Left kidney (tissue), 2 donors: ENCODE results near the gene IQSEC1. TPM values are rescaled to one million over a fixed set of nuclear protein-coding genes. Genes with fewer than 3 reads are reported as not detected.

Experiments used
- DNase-seq: peaks from one replicate; pipeline ENCODE4 v3.0.0-alpha.2; 2013
- polyA plus RNA-seq: library from polyadenylated mRNA; unstranded; fragments of 120-200 nt; gene quantifications from one replicate; pipeline ENCODE4 v1.2.1, GENCODE V29; 2013; ENCODE audit not compliant: insufficient read length

The IQSEC1 gene
- polyA plus RNA-seq, 1 donor: 32.1 TPM

- DNase-seq: no peak
Measured at GRCh38 chr3:13016083-13016720, 57.0 kb downstream of the IQSEC1 start.

GRCh38 chr3:13015286-13016082 lies 57.7 kb downstream of the IQSEC1 start:
- DNase-seq: no peak

GRCh38 chr3:13014755-13015285 lies 58.4 kb downstream of the IQSEC1 start:
- no peak for DNase-seq

GRCh38 chr3:13013994-13014754 lies 59.1 kb downstream of the IQSEC1 start:
- DNase-seq: no peak

- DNase-seq: no peak
Measured at GRCh38 chr3:13013566-13013965, 59.7 kb downstream of the IQSEC1 start.

GRCh38 chr3:13013151-13013561 lies 60.1 kb downstream of the IQSEC1 start:
- DNase-seq: no peak

GRCh38 chr3:13012221-13012691 lies 61.0 kb downstream of the IQSEC1 start:
- DNase-seq: no peak

- no peak for DNase-seq
Measured at GRCh38 chr3:13011573-13012220, 61.5 kb downstream of the IQSEC1 start.

GRCh38 chr3:13010780-13011572 lies 62.3 kb downstream of the IQSEC1 start:
- no peak for DNase-seq

GRCh38 chr3:13009946-13010315 lies 63.3 kb downstream of the IQSEC1 start:
- no peak for DNase-seq

- no peak for DNase-seq
Measured at GRCh38 chr3:13009132-13009945, 63.9 kb downstream of the IQSEC1 start.

- DNase-seq: no peak
Measured at GRCh38 chr3:13008155-13008995, 64.9 kb downstream of the IQSEC1 start.

GRCh38 chr3:13007251-13007941 lies 65.8 kb downstream of the IQSEC1 start:
- DNase-seq: no peak

GRCh38 chr3:13006216-13006990 lies 66.8 kb downstream of the IQSEC1 start:
- no peak for DNase-seq

- no peak for DNase-seq
Measured at GRCh38 chr3:13005301-13005700, 67.9 kb downstream of the IQSEC1 start.

GRCh38 chr3:13004376-13004775 lies 68.9 kb downstream of the IQSEC1 start:
- no peak for DNase-seq

- no peak for DNase-seq
Measured at GRCh38 chr3:13003608-13004007, 69.6 kb downstream of the IQSEC1 start.
